Amygdala (tissue), 56 donors: Measurements from ENCODE around the gene FRRS1L.

Experiments
- DNase-seq, 56 donors: peaks; one replicate each; lab custom pipeline; 2025; lab: John Stamatoyannopoulos, UW

Gene FRRS1L, protein sequence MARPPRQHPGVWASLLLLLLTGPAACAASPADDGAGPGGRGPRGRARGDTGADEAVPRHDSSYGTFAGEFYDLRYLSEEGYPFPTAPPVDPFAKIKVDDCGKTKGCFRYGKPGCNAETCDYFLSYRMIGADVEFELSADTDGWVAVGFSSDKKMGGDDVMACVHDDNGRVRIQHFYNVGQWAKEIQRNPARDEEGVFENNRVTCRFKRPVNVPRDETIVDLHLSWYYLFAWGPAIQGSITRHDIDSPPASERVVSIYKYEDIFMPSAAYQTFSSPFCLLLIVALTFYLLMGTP

DNA sequence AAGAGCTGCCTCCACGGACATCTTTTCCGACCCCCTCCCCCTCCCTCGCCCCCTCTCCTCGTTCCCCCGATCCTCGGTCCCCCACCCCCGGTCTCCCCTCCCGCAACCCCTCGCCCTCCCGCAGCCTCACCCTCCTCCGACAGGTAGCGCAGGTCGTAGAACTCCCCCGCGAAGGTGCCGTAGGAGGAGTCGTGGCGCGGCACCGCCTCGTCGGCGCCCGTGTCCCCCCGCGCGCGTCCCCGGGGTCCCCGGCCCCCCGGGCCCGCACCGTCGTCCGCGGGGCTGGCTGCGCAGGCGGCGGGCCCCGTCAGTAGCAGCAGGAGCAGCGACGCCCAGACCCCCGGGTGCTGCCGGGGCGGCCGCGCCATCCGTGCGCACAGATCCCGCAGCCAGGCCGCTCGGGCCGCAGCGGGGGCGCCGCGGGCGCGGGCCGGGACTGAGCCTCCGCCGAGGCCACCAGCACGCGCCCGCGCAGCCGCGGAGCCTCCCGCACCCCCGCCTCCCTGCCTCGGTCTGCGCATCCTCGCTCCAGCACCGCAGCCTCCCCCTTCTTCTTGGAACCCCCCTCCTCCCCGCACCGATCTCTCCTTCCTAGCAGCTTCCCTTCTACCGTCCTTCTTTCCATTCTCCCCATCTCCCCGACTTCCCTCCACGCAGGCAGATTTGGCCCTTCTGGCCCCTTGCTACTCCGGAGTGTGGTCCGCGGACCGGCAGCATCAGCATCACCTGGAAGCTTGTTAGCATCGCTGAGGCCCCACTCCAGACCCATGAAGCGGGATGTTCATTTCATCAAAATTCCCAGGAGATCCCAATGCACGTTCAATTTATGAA lies at the start of gene FRRS1L:
TSS of gene FRRS1L (minus strand) at position 479 of the 831 bp plus-strand sequence. CDS start at position 368, 111 bp downstream.
- DNase-seq: peak in 48 of 56 donors; percentile 4 to 71 (median 29)

DNA sequence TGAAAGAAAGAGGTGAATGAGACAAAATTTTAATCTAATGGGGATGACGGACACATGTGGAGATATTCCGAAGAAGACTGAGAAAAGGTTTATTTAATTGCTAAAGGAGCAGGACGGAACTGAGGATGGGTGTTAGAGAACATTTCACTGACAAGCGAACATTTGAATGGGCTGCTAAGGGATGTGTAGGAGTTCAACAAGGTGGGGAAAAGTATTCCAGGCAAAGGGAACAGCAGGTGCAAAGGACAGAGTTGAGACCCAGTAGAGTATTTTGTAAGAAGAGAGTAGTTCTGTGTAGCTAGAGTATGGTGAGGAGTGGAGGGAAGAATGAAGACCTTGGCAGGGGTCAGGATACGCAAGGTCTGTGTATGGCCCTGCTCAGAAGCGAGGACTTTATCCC lies 47.4 kb upstream of the FRRS1L start:
- no peak for DNase-seq

DNA sequence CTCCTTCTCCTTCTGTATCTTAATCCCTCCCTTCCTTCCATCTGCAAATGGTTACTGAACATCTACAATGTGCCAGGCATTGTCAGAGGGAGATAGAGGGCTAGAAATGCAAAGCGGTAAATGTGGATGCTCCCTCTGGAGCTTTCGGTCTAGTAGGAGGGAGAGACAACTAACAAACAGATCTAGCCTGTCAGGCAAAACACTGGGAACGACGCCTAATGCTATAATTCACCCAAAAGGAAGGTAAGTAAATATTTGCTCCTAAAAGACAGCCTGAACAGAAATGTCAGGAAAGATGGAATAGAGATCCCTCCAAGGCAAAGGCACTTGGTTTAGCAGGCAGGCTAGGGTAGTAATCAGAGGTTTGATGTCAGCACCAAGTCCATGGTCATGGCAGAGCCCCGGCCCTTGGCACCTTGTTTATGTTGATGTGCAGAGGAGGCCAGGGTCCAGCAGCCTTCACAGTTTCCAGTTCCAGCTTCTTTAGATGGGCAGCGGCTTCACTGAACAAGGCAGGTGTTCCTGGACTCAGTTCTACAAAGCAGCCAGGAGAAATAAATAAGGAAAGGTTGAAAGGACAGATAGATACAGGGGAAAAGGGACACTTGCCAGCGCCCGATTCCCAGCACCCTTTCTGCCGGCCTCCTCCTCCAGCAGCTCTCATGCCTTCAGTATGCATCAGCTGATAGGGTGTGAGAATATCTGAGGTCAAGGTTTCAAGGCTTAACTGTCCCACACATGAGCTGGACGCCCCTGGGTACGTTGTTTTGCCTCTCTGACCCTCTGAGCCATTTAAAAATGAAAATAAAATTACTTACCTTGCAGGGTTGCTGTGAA lies 46.5 kb upstream of the FRRS1L start:
- DNase-seq: no peak

DNA sequence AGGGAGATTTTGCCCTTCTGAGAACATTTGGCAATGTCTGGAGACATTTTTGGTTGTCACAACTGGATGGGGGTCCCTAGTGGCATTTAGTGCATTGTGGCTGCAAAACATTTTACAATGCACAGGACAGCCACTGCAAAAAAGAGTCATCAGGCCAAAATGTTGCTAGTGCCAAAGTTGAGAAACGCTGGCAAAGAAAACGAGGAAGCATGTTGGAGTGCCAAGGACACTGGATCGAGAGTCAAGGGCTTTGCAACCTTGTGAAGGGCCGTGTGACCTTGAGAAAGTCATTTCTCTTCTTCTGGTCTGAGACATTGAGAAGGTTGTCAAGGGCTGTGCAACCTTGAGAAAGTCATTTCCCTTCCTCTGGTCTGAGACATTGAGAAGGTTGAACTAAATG lies 45.7 kb upstream of the FRRS1L start:
- DNase-seq: no peak

DNA sequence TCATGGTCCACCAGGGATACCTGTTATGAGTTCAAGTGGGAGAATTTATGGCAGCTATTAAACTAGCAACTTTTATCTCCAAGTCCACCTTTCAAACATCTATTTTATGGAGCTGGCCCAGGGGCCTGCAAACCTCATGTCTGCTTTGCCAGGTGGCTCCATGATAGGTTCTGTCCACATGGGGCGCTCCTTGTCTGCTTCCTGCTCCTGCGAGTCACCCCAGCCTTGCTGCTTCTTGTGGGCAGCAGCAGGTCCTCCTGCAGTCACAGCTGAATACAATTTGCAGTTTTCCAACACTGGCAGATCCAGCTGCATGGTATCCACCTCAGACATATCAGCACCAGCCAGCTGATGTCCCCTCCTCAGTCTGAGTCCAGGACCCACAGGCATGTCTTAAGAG lies 39.6 kb upstream of the FRRS1L start:
- DNase-seq: no peak

DNA sequence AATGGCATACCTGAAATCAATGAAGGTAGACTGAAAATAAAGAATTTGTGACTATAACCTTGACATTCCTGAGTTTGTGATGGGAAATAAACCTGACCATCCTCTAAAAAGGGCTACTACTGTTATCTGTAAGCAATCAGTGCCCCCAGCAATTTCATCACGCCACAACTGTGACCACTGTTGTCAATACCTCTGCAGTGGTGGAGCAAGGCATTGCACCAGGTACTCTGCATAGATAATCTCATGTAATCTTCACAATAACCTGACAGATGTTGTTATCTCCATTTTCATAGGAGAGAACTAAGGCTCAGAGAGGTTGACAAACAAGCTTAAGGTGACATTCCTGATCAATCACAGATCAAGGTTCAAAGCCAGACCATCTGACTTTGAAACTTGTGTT lies 38.5 kb upstream of the FRRS1L start:
- DNase-seq: no peak

DNA sequence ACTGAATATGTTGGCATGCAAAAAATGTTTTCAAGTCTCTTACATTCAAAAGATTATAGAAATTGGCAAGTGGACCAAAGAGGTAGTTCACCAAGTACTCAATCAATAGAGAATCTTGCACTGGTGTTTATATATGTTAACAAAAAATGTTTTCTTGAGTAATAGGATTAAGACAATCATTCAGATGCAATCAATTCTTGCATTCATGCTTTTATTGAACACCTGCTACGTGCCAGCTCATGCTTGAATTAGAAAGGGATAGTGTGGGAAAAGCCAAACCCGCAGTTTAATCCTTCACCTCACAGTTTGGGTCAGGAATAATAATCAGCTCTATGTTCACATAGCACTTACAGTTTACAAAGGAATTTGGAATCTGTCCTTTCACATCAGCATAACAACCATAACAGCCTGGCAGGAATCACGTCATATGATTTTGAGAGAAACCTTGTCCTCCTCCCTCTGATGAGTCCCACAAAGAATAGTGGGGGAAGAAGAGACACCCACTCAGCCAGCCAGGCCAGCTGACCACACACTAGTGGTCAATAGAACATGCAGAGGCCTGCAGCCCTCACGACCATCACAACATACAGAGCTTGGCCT lies 36.8 kb upstream of the FRRS1L start:
- DNase-seq: no peak

DNA sequence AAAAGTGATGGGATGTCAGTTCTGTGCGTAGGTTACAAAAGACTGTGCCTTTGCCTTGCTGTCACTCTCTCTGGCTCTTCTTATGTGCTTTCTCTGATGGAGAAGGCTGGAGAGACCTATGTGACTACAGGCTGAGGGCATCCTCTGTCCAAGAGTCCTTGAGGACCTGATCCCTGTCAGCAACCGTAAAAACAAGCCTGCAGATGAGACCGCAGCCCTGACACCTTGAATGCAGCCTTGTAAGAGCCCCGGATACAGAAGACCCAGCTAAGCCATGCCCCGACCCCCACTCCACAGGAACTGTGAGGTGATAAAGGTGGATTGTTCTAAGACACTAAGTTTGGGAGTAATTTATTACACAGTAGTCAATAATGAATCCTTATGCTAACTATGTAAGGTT lies 32.6 kb upstream of the FRRS1L start:
- DNase-seq: no peak

DNA sequence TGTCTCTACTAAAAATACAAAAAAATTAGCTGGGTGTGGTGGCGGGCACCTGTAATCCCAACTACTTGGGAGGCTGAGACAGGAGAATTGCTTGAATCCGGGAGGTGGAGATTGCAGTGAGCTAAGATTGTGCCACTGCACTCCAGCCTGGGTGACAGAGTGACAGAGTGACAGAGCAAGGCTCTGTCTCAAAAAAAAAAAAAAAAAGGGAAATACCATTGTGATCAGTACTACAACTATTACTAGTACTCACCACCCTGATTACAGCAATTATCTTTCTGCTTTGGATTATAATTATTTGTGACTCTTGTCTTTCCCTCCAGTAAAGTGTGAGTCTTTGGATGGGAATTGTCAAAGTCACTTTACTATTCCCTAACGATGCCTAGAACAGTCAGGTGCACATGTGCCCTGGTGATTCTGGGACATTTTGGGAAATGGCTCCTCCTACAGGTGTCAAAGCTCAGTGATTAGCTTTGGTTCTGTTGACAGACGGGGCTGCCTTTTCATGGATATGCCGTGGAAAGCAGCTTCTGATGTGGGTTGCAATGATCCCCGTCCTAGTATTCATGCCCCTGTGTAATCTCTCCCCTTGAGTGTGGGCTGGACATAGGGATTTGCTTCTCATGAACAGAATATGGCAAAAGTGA lies 31.8 kb upstream of the FRRS1L start:
- DNase-seq: no peak

DNA sequence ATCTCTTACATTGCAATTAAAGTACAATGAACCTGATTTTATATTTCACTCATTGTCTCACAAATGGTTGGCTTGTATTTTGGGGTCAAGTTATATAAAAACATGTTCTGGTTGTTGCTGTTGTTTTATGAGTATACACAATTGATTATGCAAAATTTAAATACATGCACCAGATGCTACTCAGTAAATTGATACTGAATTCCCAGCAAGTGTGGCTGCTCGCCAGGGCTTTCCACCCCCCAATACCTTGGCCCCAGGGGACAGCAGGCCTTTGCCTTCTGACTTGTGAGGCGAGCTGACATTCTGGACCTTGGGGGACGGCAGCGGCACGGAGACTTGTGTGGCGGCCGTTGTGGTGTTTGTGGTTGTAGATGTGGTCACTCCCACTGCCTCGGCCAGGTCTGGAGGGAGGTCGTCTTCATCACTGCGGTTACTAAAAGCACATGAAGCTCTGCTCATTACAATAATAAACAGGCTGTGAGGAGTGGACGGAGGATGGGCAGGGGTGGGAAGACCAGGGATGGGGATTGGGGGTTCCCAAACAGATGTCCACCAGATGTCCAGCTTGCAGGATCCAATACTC lies 27.0 kb upstream of the FRRS1L start:
- no peak for DNase-seq

DNA sequence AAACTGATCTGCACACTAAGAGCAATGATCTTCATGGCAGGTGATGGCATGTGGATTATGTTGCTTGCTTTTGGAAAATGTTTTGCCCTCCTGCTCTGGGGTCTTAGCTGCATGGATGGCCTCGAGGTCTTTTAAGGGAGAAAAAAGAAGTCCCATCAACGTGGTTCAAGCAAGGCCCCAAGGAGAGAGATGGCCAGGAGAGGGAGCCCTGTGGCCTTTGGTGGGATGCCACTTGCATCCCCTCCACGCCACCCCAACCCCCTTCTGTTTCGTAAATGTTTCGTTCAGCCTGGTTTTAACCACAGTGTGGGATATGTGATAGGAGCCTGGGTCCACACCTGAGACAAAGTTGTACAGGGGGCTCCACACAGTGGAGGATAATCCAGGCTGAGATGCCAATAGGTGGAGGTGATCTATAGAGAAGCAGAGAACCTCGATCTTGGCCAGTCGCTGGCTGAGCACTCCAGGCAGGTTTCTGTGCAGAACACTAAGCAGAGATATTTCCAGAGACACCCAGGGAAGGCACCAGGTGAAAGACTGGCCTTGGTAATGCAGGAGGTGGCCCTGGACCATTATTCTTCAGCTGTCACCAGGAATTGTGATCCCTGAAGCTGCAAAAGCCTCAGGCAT lies 25.8 kb upstream of the FRRS1L start:
- DNase-seq: peak in 3 of 56 donors; percentile 1 to 6 (median 1)

DNA sequence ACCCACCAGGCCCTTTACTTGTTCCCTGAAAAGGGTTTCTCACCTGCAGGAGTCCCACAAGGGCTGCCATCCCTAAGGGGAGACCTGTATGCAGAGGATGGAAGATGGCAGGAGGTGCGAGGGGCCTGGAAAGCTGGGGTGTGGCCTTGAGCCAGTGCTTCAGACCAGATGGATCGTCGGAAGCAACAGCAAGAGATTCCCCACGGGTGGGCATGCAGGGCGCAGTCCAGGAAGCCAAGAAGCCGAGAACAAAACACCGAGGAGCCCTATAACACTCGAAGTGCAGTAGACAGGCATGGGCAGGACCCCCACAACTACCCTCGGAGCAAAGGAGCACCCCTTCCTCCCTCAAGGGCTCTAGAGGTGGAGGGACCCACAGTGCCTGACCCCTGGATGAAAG lies 24.7 kb upstream of the FRRS1L start:
- no peak for DNase-seq

DNA sequence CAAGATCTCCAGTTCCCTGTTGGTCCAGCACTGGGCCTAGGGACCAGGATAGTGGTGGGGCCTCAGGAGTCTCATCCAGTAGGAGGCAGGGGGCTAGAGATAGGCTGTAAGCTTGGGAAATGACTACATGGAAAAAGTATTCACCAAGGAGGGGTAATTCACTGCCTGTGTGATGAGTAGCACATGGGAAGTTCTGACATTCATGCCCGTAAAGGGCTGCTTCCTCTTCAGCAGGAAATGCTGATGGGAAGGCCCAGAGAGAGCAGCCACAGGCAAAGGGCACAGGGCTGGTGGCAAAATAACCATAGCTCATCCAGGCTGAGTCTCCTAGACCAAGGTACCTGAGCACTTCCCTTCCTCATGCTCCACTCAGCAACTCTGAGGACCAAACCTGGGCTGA lies 23.1 kb upstream of the FRRS1L start:
- no peak for DNase-seq

DNA sequence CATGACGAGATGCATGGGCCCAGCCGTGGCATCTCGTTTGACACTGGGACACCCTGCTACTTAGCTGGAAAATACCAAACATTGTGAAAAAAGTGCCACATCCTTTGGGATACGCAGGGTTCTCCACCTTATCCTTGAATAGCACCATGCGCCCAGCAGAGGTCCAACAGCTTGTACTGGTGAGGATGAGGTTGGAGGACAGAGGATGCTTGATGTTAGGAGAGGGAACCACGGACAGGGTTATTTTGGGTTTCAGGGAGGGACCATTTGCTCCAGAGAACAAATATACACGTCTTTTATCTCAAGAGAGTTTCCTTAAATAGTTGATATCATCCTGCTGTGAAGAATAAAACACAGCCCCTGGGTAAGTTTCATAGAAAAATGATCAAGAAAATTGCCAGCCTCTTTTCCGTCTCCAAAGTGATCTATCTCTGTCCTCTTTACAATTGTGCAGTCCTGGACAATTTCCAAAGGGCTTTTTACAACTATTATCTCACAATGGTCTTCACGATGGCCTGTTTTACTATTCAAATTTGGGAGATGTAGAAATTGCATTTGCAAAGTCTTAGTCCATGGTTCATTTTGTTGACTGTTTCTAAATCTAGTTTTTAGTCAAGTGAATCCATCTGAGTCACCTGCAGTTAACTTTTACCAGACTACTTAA lies 19.9 kb upstream of the FRRS1L start:
- DNase-seq: no peak

DNA sequence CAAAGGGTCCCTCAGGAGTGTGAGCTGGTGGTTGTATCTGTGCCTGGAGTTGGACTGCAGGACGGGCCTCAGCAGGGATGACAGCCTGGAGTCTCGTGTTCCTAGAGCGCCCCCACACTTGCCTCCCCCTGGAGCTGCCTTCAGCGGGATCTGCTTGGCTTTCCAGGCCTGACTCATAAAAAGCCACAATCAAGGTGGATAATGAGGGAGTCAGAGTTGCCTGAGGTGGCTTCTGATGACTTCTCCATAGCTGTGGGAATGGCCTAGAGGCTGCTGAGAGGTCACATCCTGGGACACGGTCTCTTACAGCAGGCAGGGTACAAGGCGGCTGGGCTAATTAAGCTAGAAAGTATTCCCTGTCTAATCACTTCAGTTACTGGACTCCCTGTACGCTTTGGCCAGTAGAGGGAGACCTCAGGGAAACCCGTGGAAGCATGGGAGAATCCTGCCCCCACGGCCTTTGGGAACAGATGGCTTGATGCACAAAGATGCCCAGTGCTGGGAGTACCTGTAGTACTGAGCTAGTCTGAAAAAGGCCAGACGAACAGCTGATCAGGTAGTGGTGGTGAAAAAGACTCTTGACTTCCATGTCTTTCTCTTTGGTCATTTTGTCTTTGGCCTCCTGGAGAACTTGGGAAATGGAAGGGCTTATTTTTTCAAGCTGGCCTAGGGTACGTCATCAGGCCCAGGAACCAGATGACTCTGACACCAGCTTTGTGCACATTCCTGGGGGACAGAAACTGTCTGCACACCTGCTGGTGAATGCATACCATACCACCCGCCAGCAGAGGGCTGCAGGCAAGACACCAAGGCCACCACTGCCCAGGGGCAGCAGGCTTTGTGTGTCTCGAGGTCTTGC lies 16.1 kb upstream of the FRRS1L start:
- peak in 3 of 56 donors; percentile 3 to 11 (median 8) for DNase-seq

DNA sequence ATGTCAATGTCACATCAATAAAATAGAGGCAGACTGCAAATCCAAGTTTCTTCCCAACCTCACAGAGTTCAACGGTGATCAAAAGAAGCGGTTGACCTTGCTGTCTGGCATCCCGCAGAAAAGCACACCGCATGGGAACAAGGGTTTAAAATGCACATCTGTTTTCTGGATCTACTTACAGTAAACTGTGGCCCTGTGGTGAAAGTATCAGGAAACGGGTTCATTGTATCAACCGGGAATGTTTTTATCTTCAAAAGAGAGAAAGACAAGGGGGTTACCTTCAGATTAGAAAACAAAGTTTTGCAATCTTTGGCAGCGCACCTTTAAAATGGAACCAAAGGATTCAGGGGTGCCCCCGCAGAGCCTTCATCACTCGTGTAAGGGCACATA lies 15.5 kb upstream of the FRRS1L start:
- DNase-seq: no peak

DNA sequence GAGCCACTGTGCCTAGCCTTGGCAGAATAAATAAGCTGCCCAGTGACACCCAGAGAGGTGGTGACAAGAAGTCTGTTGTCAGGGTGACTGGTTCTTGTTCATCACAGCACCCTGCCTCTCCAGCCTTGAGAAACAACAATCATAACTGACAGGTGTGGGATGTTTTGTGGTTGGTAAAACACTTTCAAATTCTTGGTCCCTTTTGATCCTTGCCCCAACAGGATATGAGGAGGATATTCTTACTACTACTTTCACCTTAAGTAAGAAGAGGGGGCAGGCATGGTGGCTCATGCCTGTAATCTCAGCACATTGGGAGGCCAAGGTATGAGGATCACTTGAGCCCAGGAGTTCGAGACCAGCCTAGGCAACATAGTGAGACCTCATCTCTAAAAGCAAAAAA lies 14.2 kb upstream of the FRRS1L start:
- DNase-seq: no peak
